HTERT RPE-1 (cell line): Measurements from ENCODE around the gene RPE65.
"Not testable (repeated sequence)": the region's sequence is repeated elsewhere in the genome, so short reads cannot be mapped to it uniquely, and the experiment has no call there.

ENCODE experiments used
- in situ Hi-C: fragments of 300-500 bp; cut with MboI; formaldehyde crosslinking; loops from 4 replicates; pipeline ENCODE4 v1.14.3; 2020; ENCODE audit warnings: low sequenced_read_pairs

RPE65 gene

DNA sequence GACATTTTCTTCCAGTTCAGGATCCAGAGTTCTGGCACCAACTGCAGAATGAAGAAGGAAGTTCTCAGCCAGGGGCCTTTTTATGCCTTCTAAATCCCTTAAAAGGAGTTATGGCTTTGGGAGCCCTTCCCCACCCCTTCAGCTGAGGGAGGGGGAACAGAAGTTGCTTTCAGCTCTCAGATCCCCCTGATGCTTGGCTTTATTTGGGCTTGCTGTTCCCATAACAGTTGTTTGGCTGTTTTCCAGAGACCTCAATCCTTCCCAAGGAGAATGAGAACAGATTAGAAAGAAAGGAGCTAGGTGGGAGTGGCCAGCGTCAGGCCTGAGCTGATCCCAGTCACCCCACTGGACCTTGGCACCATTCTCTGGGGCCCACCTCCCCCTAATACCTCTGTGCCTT, at the start of gene RPE65:
RPE65 (minus strand) TSS at position 54 of the 400 bp plus-strand sequence; CDS start at position 5, 49 bp downstream.
- in situ Hi-C loops: no loop called here

DNA sequence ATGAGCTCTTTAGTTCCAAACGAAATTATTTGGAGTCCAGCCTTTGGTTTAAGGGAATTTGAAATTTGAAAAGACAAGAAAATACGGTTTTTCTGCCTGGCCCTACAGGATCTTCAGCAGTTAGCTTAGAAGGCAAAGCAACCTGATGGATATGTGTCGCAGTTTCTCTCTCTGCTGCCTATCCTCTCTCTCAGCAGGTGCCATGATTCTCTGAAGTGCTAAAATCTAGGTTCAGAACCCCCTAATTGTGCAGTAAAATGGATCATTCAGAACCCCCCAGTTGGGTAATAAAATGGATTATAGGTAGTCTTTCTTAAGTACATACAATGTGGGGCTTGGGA, 47.6 kb upstream of the RPE65 start:
- in situ Hi-C loops: no loop called here

DNA sequence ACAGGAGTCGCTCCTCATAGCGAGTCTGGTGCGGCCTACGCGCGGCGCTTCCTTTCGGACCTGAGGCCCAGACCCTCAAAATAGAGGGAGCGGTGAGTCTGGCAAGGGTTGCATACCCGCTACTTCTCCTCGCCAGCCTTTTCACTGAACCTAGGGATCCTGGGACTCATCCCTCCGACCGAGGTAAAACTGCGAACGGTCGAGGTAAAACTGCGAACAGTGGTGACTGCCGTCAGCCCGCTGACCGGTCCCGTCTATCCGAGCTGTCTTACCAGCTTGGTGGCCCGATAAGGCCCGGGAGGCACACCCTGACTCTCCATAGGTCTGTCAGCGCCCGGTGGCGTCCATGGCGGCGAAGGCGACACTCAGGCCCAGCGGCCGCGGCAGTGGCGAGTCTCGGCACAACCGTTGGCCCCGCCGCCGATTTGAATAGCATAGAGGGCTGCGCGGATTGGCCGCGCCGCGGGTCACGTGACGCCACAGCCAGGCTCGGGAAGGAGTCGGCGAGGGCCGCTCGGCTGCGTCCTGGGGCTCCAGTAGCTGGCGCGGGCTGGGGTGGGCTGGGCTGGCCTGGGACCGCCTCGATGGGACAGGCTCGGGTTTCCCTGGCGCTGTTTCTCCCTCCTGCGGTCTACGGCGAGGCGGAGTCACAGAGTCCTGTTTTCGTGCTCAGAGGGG, 47.1 kb upstream of the RPE65 start, which contains the start of gene DEPDC1:
DEPDC1 (minus strand) TSS at position 403 of the 678 bp plus-strand sequence; CDS start at position 320, 83 bp downstream.
- in situ Hi-C loops: no loop called here

DNA sequence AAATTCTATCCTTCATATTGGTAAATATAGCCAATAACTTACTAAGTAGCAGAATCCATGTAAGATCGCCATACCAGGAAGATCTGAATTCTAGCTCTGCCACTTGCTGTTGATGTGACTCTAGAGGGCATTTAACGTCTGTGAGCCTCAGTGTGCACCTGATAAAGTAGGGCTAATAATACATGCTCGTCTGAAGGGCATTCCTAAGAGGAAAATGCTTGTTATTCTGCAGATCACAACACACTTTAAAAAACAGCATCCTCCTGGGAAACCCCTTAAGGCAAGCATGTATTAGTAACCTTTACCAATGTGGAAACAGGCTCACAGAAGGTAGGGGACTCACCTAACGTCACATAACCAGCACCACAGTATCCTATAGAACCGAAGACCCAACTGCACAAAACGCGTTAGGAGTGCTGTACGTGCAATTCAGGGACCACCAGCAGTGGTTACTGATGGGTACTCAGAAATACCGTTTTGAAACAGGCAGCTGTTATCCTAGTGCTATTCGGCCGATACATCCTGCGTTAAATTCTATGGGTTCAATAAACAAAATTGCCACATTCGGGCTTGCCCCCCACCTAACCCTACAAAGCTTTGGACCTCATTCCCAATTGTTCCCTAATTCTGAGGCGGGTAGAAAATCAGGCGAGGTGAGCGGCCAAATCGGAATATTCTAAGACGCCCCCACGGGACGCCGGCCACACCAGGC, 46.4 kb upstream of the RPE65 start:
- in situ Hi-C loops: no loop called here

DNA sequence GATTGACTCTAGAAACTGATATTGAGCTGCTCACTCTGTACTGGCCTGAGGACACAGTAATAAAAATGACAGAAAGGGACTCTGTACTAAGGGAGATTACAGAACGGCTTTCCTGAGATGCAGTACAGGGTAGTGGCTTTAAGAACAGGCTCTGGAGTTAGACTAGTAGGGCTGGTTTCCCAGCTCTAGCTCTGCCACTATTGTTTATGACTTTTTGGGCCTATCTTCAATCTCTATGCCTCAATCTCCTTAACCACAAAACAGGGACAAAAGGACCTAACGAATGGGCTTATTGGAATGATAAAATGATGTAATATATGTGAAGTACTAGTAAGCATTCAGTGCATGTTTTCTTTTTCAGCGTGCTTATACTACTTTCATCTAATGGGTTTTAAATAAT, 45.8 kb upstream of the RPE65 start:
- in situ Hi-C loops: no loop called here

DNA sequence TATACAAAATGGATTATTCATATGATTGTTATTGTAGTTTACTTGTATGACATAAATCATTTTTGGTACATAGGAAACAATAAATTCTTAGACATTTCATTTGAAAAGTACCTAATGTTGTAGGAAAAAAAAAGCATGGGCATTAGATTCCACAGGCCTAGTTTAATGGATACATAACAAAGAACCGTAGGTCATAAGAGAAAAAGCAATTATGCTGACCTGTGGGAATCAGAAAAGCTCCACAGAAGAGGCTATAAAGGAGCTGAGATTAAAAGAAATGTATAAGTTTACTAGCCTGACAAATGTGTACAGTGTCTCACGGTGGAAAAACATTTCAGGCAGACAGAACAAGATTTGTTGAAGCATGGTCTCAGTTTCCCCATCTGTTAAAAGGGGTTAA, 43.4 kb upstream of the RPE65 start:
- in situ Hi-C loops: no loop called here

DNA sequence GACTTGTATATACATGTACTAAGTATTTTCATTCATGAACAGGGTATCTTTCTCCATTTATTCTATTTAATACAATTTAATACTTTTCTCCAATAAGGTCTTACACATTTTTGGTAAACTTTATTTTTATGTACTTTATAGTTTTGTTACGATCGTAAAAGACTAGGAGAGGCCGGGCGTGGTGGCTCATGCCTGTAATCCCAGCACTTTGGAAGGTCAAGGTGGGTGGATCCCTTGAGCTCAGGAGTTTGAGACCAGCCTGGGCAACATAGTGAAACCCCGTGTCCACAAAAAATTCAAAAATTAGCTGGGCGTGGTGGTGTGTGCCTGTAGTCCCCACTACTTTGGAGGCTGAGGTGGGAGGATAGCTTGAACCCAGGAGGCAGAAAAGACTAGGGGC, 42.5 kb upstream of the RPE65 start:
- in situ Hi-C loops: not testable (repeated sequence)

DNA sequence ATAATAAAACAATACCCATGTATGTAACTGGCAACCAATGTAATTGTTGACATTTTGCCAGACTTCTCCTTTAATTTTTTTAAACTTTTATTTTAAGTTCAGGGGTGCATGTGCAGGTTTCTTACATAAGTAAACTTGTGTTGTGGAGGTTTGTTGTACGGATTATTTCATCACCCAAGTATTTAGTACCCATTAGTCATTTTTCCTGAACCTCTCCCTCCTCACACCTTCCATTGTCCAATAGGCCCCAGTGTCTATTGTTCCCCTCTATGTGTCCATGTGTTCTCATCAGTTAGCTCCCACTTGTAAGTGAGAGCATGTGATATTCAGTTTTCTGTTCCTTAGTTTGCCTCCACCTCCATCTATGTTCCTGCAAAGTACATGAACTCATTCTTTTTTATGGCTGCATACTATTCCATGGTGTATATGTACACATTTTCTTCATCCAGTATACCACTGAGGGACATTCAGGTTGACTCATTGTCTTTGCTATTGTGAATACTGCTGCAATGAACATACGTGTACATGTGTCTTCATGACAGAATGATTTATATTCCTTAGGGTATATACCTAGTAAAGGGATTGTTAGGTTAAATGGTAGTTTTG, 40.4 kb upstream of the RPE65 start:
- in situ Hi-C loops: no loop called here

DNA sequence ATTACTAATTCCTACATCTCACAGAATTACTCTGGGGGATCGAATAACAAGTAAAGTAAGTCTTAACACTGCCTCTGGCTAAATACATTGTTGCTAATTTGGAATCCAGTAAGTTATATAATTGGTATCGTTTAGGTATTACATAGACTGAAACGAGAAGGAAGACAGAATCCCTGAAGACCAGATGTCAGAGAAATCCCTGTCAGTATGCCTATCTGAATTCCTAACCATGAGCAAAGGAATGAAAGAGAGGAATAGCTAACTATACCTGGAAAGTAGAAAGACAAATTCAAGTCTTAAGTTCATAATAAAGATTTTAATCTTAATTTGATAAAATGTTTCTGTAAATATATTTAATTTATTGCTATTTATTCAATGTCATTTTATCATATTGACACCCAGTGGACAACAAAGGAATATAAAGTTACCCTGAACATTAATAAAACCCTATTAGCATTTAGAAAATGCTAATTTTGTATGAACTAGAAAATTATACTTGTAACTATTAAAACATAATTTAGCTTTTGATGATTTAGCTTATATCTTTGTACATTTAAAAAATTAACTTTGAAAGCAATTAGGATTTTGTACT, 35.8 kb upstream of the RPE65 start:
- in situ Hi-C loops: no loop called here

DNA sequence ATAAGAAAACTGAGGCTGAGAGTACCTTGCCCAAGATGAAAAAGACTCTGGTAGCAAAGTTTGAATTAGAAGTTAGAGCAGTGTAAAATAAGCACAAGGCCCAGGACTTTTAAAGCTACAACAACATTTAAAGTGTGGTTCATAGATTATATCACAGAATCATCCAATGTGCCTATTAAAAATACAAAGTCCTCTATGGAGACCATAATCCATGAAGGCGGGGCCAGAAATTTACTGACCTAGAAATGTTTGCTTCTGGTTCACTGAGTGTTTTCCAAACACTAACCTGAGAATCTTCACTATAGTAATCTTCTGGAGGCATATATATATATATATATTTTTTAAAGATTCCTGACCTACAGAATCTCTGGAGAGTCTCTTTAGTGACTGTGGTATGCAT, 34.9 kb upstream of the RPE65 start:
- in situ Hi-C loops: no loop called here

DNA sequence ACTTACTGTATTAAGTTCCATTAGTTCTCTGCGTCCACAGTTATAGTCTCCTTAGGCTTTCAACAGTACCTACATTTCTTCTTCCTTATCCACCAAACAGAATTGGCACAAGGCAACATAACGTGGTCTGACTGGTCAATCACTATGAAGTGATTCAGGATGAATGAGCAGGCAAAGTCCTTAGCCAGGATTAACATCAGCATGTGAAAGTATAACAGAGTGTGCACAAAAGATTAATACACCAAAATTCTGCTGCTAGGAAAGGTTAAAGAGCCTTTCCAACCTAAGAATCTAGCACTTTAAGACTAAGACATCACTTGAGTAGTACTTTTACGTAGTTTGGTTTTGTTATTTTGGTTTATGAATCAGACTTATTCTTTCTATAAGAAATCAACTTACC, 31.3 kb upstream of the RPE65 start:
- in situ Hi-C loops: no loop called here

DNA sequence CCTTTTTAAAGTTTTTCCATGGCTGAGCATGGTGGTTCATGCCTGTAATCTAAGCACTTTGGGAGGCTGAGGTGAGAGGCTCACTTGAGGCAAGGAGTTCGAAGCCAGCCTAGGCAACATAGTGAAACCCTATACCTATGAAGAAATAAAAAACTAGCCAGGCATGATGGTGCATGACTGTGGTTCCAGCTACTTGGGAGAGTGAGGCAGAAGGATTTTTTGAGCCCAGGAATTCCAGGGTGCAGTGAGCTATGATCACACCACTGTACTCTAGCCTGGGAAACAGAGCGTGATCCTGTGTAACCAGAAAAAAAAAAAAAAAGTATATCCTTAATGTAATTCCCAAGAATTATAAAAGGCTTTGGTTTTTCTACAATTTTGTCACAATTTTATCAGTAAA, 29.7 kb upstream of the RPE65 start:
- in situ Hi-C loops: no loop called here

DNA sequence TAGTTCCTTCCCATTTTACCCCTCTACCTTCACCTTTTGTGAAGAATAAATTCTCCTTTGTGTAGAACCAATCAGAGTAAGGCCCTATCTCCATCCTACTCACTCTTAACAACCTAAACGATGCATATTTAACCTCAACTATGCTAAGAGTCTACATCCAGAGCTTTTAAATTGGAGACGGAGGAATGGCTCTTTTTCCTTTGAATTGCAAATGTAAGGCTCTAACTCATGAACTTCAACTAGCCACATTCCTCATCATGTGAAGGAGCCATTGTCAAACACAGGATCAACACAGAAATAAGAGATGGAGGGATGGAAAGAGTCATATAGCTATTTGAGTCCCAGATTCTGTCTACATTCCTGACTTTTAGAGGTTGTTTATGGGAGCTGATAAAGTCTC, 28.9 kb upstream of the RPE65 start:
- in situ Hi-C loops: no loop called here

DNA sequence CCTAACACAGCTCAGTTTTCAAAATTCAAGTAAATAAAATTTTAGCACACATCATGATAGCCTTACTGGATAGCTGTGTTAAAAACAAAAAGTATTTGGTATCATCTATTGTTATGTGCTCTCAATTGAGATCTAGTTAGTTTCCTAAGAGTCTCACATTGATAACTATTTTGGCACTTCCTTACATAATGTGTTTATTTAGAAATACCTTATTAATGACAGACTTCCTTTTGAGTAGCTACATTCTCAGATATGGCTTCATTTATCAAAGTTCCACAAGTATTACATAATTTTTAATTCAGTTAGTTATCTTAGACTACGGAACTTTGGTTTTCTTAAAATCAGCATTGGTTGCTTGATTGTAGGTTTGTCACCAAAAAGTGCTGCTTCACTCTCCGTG, 26.9 kb upstream of the RPE65 start:
- in situ Hi-C loops: not testable (repeated sequence)

DNA sequence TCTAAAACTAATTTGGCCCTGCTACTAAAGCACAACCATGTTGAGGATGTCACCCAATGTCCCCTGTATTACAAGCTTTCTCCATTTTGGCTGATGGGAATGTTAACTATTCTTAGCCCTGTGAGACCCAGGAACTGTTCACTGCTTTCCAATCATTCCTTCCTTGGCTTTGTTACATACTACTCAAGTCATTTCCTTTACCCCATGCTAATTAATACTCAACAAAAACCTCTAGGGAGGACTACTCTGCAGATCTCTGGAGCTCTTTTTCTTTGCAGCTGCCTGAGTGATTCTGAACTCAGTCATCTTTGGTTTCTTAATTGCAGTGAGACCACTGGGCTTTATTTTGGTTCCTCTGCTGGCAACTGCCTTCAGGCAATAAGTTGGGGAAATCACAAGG, 23.3 kb upstream of the RPE65 start:
- in situ Hi-C loops: no loop called here

DNA sequence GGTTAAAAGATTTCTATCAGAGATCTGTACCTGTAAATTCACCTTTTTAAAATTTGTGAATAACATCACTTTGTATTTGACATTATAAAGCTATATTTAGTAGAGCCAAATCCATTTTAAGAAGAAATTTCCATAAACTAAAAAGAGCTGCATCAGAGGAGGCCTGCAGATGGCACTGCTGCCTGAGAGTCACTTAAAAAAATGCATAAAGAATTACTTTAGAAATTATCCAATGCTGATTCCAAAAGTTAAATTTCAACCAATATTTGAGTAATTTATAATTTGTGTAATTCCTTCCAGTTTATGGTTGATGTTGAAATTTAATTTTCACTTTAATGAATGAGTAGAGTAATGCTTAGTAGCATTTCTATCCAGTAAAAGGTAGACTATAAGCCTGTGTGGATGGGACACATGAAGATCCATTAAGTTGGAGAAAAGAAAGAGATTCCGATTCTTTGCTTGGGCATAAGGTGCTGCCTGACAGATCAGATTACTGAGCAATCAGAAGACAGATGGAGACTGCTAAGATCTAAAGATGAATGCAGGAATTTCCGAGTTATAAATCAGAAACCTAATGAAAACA, 20.7 kb upstream of the RPE65 start:
- in situ Hi-C loops: no loop called here

DNA sequence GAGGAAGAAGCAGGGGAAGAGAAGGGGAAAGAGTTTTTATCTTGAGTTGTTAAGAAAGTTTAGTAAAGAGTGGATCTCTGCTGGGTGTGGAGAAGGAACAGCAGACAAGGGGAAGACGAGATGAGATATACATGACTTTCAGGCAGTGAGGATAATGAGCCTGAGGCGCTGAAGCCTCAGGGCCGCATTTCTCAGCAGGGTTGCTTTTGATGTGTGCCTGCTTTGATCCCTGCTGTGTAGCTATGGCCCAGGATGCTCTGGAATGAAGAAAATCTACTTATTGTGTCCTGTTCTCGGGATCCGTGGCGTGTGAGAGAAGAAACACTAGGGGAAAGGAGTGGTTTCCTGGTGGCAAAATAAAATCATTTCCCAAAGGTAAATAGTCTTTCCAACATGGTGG, 15.1 kb upstream of the RPE65 start:
- in situ Hi-C loops: no loop called here

DNA sequence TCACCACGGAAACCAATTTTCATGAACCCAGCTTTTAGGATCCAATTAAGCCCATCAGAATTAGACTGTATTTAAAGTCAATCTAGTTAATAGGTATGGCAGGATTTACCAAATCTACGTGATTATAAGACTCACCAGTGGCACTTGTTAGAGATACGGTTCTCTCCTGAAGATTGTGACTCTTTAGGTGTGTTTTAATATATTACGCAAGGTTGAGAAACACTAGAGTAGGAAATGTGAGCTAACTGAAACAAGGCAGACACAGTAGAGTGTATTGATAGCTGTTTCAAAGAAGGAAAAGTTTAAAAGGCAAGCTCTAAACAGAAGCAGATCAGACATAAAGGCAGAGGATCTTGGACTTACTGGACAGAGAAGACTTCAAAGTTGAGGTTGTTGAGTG, 11.2 kb upstream of the RPE65 start:
- in situ Hi-C loops: no loop called here

DNA sequence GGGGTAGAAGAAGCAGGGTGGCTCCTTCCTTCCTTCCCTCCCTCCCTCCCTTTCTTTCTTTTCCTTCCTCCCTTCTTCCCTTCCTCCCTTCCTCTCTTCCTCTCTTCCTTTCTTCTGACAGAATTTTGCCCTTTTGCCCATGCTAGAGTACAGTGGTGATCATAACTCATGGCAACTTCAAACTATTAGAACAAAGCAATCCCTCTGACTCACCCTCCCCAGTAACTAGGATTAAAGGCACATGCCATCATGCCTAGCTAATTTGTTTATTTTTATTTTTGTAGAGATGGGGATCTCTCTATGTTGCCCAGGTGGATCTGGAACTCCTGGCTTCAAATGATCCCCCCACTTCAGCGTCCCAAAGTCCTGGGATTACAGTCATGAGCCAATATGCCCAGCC, 10.0 kb upstream of the RPE65 start:
- in situ Hi-C loops: no loop called here

DNA sequence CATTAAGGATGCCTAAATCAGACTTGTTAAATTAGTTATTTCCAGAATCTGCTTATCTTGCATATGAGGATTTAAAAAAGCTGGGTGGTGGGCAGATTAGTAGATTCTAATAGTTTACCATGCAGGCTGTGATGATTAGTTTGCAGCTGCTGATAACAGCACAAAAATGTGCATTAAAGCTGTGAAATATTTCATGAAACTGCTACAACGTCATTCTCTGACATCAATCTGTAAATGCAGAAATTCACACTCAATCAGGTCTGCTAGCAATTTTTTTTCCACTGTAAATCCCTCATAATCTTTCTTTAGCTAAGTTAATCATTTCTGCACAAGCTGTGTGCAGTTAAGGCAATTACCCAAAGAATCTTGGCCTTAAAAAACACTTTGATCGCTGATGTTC, 9.3 kb upstream of the RPE65 start:
- in situ Hi-C loops: no loop called here

DNA sequence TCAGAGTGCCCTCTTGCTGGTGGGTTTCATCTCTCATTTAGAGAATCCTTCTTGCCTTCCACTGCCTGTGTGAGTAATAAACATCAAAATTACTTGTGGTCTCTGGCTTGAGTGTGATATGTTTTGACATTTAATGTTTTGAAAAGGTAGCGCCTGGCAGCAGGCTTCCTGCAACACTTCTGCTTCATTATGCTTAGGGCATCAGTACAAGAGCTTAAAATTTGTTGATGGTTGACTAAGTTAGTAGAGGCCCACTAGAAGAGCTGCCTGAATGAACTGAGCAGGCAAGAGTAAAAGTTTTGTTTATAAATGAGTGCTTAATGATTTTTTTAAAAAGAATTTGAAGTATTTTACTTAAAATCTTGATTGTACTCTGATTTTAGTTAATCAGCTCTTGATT, 6.4 kb upstream of the RPE65 start:
- in situ Hi-C loops: no loop called here

DNA sequence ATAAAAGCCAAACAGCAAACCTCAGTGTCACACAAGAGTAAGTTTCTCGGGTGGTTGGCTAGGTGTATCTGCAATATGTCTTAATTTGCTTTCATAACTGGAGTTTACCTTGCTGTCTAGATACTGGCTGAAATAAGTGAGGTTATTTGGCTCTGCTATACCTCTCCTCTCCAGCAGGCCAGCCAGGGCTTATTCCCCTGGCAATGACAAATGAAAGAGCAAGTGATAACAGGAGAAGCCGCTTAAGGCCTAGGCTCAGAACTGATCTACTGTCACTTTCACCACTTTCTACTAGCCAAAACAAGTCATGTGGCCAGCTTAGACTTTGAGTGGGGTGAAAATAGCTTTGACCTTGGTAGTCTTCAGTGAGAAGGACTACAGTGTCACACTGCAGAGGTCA, 4.8 kb upstream of the RPE65 start:
- in situ Hi-C loops: no loop called here
